DMS 273 treated with DMSO at 0.1 percent for 48 hours (cell line): ENCODE data around the gene CCDC92B.
"Not testable (repeated sequence)": the region's sequence is repeated elsewhere in the genome, so short reads cannot be mapped to it uniquely, and the experiment has no call there.

Source experiments
- DNase-seq: peaks from one replicate; lab custom pipeline; 2025; lab: John Stamatoyannopoulos, UW

The CCDC92B gene

DNA sequence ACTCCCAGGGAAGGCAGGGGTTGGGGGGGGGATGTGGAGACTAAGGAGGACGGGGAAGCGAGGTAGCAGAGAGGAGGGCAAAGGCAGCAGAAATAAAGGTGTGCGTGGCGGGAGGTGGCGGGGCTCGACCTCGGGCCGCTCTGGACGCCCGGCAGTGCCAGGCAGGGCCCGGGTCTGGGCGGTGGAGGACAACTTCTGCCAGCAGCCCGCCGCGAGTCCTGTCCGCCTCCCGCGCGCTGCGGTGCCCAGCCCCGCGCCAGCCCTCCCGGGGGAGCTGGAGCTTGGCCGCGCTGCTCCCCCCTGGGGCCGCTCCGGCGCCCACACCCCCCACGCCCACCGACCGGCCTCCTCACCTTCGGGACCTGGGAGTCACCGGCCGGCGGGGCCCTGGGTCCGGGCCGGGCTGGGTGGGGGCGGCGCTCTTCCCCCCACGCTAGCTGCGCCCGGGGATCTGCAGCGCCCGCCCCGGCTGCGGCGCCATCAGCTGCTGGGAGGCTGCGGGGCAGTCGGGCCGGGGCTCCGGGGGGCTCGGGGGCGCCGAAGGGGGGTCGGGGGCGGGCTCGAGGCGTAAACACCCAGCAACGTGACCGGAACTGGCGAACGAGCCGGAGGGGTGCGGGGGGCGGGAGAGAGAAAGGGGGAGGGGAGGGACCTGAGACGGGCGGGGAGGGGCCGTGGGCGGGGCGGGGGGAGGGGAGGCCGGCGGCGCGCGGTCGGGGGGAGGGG lies at the start of gene CCDC92B:
Gene CCDC92B (minus strand): TSS at position 595 of the 726 bp plus-strand sequence. CDS start 14,507 bp downstream, outside the sequence.
- DNase-seq, result no peak

DNA sequence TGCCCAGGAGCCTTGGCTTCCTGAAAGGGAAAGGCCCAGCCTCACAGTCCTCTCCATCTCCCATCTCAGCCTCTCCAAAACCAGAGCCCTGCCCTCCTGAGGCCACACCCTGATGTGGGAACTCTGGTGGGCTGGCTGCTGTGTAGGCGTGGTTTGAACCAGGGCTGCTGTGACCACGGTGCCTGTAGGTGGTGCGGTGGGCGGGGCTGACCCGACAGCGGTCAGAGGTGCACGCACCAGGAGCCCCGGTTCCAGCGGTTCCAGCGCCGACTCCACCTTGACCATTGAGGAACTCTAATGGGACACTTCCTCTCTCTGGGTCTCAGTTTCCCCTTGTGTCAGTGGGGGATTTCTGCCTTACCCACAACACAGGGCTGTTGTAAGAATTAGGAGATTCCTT lies 49.2 kb upstream of the CCDC92B start:
- no peak for DNase-seq

DNA sequence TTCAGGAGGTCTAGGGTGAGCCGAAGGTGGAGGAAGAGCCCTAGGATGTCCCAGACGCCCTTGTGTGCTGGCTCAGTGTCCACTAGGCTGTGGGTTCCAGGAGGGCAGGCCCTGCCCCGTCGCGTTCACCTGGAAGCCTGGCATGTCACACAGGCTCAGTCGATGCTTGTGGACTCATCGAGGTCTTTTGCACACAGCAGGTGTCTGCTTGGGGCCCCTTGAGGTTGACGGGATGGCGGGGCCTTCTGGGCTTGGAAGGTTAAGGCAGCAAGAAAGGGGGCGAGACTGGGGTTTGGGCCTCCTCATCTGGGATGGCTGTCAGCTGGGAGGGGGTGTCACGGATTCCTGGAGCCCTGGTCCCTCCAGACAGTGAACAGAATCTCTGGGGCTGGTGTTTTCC lies 48.7 kb upstream of the CCDC92B start:
- DNase-seq, result no peak

DNA sequence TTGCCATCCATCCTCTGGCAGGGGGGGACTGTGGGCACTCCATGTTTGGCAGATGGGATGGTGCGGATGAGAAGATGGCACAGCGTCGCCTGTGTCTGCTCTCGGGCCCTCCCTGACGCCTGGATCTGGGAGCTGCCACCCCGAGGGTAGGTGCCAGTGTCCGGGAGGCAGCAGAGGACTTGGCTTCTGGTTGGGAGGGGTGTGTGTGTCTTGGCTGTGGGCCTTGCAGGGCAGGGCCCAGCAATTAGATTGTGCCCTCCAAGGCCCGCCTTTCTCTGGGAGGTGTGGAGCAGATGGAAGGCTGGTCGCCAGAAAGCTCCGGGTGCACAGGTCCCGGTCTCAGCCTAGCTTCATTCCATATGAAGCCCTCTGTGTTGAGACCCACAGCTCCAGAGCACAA lies 48.2 kb upstream of the CCDC92B start:
- DNase-seq, result peak; percentile 16

DNA sequence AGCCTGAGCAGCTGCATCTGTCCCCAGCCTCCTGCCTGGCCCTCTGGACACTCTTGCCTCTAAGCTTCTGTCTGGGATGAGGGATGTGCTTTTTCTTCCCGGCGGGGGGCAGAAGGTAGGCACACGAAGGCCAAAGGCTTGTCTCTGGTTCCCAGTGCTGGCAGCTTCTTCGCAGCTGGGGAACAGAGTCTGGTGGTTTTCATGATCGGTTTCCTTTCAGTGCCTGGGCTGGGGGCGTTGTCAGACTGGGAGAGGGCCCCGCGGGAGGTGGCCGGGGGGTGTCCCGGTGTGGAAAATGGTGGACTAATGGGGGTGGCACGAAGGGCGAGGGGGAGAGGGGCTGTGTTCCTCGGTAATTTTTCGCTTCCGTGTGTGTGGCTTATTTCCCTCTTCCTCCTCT lies 47.8 kb upstream of the CCDC92B start:
- DNase-seq, result no peak

DNA sequence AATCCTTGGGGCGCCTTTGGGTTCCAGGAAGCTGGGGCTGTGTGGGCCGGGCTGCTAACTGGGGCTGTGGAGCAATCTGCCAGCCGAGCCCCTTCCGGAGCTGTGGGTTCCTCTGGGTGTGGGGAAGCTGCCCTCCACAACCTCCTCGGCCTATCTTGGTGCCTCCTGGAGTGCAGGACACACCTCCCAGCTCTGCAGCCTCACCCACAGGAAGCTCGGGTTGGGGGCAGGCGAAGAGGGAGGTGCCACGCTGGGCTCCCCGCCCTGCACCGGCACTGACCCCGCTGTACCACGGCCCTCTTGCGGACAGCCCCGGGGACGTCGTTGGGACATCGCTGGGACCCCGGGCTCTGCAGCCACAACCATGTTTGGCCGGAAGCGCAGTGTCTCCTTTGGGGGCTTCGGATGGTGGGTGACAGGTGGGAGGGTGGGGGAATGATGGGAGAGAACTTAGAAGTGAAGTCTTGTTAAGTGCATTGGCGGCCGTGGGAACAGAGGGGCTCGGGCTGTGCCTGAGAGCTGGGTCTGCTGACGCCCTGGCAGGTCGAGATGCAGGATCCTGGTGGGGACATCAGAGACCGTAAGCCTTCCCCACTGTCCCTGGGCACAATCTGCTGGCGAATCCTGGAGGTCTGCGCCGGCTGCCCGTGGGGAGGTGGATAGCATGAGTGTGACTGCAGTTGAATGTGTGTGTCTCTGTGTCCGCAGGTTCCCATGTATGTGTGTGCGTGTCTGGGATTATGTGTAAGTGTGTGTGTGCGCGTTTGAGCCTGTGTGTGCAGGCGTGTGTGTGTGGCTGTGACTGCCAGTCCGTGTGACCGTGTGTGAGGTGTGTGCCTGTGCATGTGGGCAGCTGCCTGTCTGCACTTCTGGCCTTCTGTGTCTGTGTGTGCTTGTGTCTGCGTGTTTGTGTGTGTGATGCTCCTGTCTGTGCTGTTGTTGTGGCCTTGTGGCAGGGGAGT lies 47.0 kb upstream of the CCDC92B start, which contains the start of gene RAP1GAP2:
Gene RAP1GAP2 (plus strand): TSS at position 275 of the 962 bp plus-strand sequence. CDS start 90 bp downstream, at position 365.
- no peak for DNase-seq

DNA sequence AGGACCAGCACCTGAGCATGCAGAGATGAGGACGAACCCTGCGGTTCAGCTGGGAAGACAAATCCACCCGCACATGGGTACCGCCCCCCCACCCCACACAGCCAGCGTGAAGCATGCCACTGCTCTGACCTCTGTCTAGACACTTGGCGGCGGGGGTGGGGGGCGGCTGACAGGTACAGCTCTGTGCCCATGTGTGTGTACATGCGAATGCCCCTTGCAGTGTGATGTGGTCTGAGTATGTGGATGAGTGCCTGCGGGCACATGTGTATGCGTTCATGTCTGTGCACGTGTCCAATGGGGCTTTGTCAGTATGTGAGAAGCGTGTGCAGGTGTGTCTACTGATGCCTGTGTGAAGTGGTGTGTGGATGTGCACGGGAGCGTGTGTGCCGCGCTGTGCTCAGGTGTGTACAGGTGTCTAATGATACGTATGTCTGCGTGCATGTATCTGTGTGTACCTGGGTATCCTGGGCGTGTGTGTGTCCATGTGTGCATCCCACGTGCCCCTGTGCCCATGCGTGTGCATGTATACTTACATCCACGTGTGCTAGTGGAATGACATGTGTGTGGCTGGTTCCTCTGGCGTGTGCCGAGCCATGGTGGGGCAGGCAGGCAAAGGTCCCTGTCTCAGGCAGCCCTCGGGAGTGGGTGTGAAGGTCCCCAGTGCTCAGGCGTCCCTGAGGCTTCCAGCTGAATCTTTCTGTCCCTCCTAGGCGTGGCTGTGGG lies 46.1 kb upstream of the CCDC92B start:
- no peak for DNase-seq

DNA sequence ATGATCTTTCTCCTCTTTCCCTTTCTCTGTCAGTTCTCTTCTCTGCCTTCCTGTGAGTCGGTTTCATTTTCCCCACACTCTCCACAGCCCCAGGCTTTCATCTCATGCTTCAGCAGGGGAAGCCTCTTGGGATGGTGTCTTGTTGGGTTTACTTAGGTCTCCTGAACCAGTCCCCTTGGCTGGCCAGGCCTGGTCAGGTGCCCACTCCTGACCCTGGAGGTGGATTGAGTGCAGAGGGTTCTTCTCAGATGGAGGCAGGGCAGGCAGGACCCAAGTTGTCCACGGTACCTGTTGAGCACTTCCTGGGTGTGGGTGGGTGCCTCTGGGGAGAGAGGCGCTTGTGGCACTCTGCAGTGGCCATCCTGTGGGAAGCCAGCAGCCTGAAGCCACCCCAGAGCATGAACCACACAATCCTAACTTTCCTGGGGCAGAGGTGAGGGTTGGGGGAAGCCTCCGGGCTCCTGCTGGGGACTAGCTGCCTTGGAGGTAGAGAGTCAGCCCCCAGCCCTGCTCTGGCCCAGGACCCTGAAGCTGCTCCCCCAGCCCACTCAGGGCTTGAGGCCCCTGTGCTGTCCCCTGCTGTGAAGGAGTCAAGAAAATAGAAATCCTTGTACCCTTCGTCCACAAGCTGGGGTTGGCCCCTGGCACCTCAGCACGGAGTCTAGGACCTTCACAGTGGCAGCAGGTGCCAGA lies 44.8 kb upstream of the CCDC92B start:
- DNase-seq, result no peak

DNA sequence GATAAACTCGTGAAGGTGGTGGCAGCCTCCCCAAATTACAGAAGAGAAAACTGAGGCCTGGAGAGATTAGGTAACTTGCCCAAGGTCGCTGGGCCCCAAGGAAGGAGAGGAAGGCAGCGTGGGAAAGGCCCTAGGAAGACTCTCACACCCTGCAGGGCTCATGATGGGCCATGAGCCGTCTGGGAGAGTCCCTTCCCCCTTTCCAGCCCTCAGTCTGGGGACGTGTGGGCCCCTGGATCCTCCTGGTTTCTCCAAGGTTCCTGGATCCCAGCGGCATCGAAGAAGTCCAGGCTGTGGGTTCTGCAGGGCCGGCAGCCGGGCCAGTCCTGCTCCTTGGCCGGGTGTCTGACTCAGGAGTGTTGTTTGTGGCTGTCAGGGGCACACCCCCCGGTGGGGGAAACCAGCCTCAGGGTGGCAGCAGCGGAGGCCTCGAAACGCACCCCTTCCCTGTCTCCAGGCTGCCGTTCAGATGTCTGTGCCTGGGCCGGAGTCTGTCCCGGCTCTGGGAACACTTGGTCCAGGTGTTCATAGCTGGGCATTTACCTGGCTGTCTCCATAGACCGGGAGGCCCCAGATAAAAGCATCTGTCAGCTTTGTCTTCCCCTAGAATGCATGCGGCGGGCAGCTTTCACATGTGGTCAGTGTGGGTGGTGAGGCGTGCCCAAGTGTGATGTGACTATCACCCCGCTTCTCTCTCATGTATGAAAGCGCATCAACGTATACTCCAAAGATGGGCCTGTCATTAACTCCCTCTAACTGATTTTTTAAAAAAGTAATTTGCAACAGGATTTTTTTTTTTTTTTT lies 43.1 kb upstream of the CCDC92B start:
- no peak for DNase-seq

DNA sequence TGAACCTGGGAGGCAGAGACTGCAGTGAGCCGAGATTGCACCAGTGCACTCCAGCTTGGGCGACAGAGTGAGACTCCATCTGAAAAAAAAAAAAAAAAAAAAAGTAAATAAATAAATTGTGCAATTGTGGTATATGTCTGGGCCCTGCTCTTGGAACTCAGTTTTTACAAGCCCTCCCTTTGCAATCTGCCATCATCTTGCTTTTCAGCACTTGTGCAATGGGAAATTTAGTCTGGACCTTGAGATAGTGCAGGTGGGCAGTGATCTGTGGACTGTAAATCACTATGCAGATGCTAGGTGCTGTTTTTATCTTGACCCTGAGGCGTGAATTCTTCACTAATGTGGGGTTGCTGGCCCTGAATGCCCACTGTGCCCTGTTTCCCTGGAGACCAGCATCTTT lies 40.2 kb upstream of the CCDC92B start:
- DNase-seq, result no peak

DNA sequence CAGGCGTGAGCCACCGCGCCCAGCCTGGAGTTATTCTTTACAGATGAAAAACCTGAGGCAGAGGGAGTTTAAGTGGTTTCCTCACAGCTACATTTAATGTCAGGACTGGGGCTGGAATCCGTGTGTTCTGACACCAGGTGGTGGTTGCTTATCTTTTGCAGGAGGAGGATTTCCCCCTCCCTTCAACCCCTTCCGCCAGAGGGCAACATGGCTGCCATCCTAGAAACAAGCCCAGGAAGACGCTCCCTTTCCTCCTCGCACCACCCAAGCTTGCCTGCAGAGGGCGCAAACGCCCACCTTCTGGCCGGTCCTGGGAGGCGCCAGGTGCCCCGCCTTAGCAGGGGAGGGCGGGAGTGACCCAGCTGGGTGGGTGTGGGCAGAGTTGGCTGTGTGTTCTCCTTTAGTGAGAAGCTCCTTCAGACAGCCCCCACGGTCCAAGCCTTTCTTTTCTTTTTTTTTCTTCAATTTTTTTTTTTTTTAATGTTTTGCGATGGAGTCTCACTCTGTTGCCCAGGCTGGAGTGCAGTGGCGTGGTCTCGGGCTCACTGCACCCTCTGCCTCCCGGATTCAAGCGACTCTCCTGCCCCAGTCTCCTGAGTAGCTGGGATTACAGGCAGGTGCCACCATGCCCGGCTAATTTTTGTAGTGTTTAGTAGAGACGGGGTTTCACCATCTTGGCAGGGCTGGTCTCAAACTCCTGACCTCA lies 36.9 kb upstream of the CCDC92B start:
- DNase-seq, result peak; percentile 71

DNA sequence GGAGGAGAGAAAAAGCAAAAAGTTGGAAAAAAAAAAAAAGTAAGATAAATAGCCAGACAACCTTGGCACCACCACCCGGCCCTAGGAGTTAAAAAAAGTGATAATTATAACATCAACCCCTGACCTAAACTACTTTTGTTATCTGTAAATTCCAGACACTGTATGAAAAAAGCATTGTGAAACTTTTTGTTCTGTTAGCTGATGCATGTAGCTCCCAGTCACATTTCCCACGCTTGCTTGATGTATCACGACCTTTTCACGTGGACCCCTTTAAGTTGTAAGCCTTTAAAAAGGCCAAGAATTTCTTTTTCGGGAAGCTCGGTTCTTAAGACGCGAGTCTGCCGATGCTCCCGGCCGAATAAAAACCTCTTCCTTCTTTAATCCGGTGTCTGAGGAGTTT lies 35.9 kb upstream of the CCDC92B start:
- not testable (repeated sequence) for DNase-seq

DNA sequence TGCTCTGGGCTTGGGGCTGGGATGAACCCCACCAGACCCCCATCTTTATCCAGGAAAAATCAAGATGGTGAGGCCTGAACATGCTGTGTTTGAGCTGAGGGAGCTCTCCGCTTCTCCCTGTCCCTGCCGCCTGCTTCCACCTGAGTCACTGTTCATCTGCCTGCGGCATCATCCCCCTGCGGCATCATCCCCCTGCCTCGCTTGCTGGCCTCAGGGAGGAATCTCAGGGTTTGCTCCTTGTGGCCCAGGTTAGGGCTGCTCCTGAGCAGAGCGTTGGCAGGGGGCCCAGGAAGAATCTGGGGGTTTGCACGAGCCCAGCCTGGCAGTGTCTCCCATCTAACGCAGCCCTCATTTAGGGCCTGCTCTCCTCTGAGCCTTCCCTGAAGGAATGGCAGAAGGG lies 35.4 kb upstream of the CCDC92B start:
- no peak for DNase-seq

DNA sequence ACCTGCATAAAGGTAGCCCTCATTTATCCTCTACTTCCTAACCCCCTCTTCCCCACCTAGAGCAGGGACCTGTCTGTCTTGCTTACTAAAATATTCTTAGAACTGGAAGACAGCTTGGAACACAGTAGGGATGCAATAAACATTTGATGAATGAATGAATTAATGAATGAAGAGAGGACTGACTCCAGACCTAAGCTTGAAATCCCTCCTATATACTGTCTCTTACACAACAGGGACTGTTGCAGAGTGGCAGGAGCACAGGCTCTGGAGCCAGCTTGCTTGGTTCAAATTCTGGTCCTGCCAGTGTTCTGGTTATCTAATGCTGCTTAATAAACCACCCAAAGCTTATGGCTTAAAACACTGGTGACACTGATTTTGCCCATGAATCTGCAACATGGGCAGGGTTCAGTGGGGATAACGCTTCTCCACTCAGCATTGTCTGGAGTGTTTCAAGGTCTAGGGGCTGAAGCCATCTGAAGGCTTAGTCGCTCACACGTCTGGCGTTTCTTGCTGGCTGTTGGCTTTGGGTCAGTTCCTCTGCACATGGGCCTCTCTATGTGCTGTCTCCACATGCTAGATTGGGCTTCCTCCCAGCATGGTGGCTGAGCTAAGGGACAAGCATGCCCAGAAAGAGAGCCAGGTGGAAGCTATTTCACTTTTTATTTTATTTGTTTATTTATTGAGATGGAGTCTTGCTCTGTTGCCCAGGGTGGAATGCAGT lies 34.0 kb upstream of the CCDC92B start:
- no peak for DNase-seq

DNA sequence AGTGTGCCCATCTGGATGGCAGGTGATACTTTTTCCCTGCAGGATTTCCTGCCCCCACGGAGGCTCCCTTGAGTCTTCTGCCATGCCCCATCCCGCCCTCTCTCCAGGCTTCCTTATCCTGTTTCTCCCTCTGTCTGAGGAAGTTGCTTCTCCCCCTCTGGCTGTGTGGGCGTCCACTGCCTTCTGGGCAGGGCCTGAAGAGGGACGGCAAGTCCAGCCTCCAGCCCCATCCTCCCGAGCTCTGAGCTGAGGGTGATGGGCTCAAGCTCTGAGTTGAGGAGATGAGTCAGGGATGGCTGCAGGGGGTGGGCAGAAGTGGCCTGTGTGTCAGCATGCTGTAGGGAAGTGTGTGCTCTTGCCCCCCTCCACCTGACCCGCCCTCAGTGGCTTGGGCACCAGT lies 32.6 kb upstream of the CCDC92B start:
- no peak for DNase-seq

DNA sequence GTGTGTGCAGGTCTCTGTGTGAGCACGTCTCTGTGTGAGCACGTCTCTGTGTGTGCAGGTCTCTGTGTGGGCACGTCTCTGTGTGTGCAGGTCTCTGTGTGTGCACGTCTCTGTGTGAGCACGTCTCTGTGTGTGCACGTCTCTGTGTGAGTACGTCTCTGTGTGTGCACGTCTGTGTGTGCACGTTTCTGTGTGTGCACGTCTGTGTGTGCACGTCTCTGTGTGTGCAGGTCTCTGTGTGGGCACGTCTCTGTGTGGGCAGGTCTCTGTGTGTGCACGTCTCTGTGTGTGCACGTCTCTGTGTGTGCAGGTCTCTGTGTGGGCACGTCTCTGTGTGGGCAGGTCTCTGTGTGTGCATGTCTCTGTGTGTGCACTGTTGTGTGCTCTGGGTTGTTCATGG lies 32.1 kb upstream of the CCDC92B start:
- DNase-seq, result not testable (repeated sequence)

DNA sequence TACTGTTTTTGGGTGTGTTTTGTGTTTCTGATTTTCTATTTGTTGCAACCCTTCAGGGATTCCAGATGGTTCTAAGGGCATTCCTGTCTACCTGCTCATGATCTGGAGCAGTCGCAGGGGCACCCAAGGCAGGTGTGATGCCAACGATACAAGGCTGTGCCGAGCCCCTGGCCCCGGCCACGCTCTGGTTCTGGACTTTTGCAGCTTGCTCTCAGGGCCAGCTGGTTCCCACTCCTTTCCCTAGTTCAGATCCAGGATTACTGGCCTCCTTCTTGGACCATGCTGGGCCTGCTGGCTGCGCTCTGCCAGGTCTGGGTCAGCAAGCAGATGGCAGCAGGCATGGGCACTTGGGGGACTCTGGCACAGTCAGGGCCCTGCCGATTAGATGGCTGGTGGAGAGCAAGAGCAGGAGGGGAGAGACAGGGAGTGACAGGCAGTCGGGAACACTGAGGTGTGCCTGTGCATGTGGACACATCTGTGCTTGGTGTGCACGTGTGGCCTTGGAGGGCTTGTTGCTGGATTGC lies 31.5 kb upstream of the CCDC92B start:
- DNase-seq, result no peak

DNA sequence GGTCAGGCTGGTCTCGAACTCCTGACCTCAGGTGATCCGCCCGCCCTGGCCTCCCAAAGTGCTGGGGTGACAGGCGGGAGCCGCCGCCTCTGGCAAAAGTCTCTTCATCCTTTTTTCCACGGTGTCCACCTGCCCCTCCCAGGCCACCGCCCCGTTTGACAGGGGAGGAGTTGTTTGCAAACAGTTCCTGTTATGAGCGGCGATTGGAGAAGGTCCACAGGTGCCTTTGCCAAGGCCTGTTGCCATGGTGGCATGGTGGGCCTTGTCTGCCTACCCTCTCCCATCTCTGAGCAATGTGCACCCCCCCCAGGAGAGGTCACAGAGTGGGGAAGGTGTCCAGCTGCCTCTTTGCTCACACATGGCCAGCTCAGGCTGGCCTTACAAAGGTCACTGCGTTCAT lies 30.8 kb upstream of the CCDC92B start:
- no peak for DNase-seq

DNA sequence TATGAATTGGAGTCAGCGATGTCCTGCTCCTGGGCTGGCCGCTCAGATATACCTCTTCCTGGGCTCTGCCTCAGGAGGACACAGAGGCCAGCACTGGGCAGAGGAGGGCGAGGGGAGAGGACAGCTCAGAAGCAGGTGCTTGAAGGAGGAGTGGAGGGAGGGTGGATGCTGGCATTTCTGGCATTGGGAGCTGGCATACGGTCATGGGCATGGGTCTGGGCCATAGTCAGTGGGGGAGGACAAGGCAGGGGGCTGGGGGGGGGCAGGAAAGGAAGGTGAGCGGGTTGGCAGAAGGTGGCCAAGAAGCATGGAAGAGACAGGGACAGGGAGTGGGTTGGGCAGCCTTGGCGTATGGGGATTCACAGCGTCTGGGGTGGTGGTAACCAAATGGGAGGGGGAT lies 30.1 kb upstream of the CCDC92B start:
- DNase-seq, result no peak
